CD14-positive monocyte (primary cell): Measurements from ENCODE around the gene MLYCD. TPM values are rescaled to one million over a fixed set of nuclear protein-coding genes. Genes with fewer than 3 reads are reported as not detected.

Experiments
- DNase-seq, 3 donors: peaks; one replicate each; pipeline ENCODE4 v3.0.0-alpha.2; 2011 to 2022
- H2AFZ ChIP-seq: 2 replicates; pipeline ENCODE4 v1.6.0; 2012; ENCODE audit warnings: mild to moderate bottlenecking, low read depth, low read length, inconsistent platforms; ENCODE audit not compliant: insufficient read depth, poor library complexity, severe bottlenecking
- H3K27ac ChIP-seq, 2 donors: 1 replicate in 1 of 2; 2 replicates in 1 of 2; pipeline ENCODE4 v1.5.1; 2012 to 2013; ENCODE audit warnings: low read length in 2 of 2, control low read depth in 1 of 2, inconsistent platforms in 1 of 2, low read depth in 1 of 2, mild to moderate bottlenecking in 1 of 2
- H3K27me3 ChIP-seq, 2 donors: one replicate each; pipeline versions ENCODE4 v1.6.0 to v1.6.1; 2011 to 2013; ENCODE audit warnings: low read length in 2 of 2; ENCODE audit not compliant: control insufficient read depth in 2 of 2, insufficient read depth in 2 of 2
- H3K36me3 ChIP-seq, 2 donors: replicated peaks in 1 of 2; 1 replicate in 1 of 2; 2 replicates in 1 of 2; pipeline versions ENCODE4 v1.5.1 to v1.6.1; 2012 to 2013; ENCODE audit warnings: low read length in 2 of 2, control low read depth in 1 of 2, inconsistent platforms in 1 of 2, mild to moderate bottlenecking in 1 of 2; ENCODE audit not compliant: insufficient read depth in 2 of 2, control insufficient read depth in 1 of 2
- H3K4me1 ChIP-seq, 2 donors: 1 replicate in 1 of 2; 2 replicates in 1 of 2; pipeline versions ENCODE4 v1.5.1 to v1.6.1; 2012 to 2013; ENCODE audit warnings: low read length in 2 of 2, control low read depth in 1 of 2, inconsistent platforms in 1 of 2, mild to moderate bottlenecking in 1 of 2, moderate library complexity in 1 of 2; ENCODE audit not compliant: insufficient read depth in 2 of 2, control insufficient read depth in 1 of 2
- H3K4me2 ChIP-seq: replicated peaks from 2 replicates; pipeline ENCODE3; 2012; ENCODE audit warnings: low read length, moderate library complexity, mild to moderate bottlenecking; ENCODE audit not compliant: poor library complexity, severe bottlenecking; ENCODE audit errors: extremely low read depth
- H3K4me3 ChIP-seq, 3 experiments: fragments of 200-600 bp in 1 of 3; sonication (generic) in 1 of 3; replicated peaks in 1 of 3; 1 replicate in 2 of 3; 2 replicates in 1 of 3; pipeline ENCODE4 v1.5.1; 2011 to 2013; ENCODE audit warnings: low read length in 3 of 3, mild to moderate bottlenecking in 3 of 3, control low read depth in 2 of 3, low read depth in 2 of 3, inconsistent platforms in 1 of 3, moderate library complexity in 1 of 3
- H3K79me2 ChIP-seq: 2 replicates; pipeline ENCODE4 v1.6.0; 2012; ENCODE audit warnings: mild to moderate bottlenecking, control low read depth, inconsistent platforms, low read length, moderate library complexity; ENCODE audit not compliant: insufficient read depth
- H3K9ac ChIP-seq: 2 replicates; pipeline ENCODE4 v1.6.0; 2017; ENCODE audit warnings: low read length, mild to moderate bottlenecking; ENCODE audit not compliant: insufficient read depth, poor library complexity, severe bottlenecking
- H3K9me3 ChIP-seq, 2 donors: replicated peaks in 1 of 2; 1 replicate in 1 of 2; 2 replicates in 1 of 2; pipeline versions ENCODE4 v1.5.1 to v1.6.1; 2012 to 2013; ENCODE audit warnings: low read length in 2 of 2, control low read depth in 1 of 2; ENCODE audit not compliant: control insufficient read depth in 1 of 2, insufficient read depth in 1 of 2
- H4K20me1 ChIP-seq: 2 replicates; pipeline ENCODE4 v1.6.0; 2012; ENCODE audit warnings: mild to moderate bottlenecking, low read length, control low read depth, moderate library complexity; ENCODE audit not compliant: insufficient read depth
- H3K27ac Mint-ChIP-seq, 7 donors: one replicate each; pipeline ENCODE4 v1.8.0; 2020; ENCODE audit warnings: mild to moderate bottlenecking in 7 of 7, mixed read lengths in 7 of 7, moderate library complexity in 6 of 7, inconsistent platforms in 2 of 7
- H3K27me3 Mint-ChIP-seq, 3 donors: one replicate each; pipeline ENCODE4 v1.8.0; 2021 to 2022; ENCODE audit warnings: low read depth in 3 of 3, mild to moderate bottlenecking in 3 of 3, mixed read lengths in 3 of 3, moderate library complexity in 3 of 3, inconsistent platforms in 1 of 3
- H3K36me3 Mint-ChIP-seq, 2 donors: one replicate each; pipeline ENCODE4 v1.8.0; 2020; ENCODE audit warnings: mixed read lengths in 2 of 2, inconsistent platforms in 1 of 2, mild to moderate bottlenecking in 1 of 2
- H3K4me1 Mint-ChIP-seq: one replicate; pipeline ENCODE4 v1.8.0; 2020; ENCODE audit warnings: mild to moderate bottlenecking, mixed read lengths
- H3K4me3 Mint-ChIP-seq, 2 donors: one replicate each; pipeline ENCODE4 v1.8.0; 2020; ENCODE audit warnings: mild to moderate bottlenecking in 2 of 2, mixed read lengths in 2 of 2, moderate library complexity in 1 of 2
- H3K9me3 Mint-ChIP-seq, 7 donors: one replicate each; pipeline ENCODE4 v1.8.0; 2020 to 2022; ENCODE audit warnings: mixed read lengths in 7 of 7, mild to moderate bottlenecking in 6 of 7, moderate library complexity in 6 of 7, inconsistent platforms in 2 of 7
- CTCF ChIP-seq: fragments of 200-600 bp; IDR thresholded peaks from one replicate; pipeline ENCODE4 v1.8.0; 2022; ENCODE audit warnings: antibody characterized with exemption, mild to moderate bottlenecking
- WGBS: methylation state at CpG from one replicate; pipeline ENCODE4 v1.1.5; 2013; ENCODE audit warnings: missing lambda C conversion rate; ENCODE audit not compliant: insufficient coverage; 5-methylcytosine and 5-hydroxymethylcytosine counted together
- intact Hi-C, 2 donors: fragments of 100-400 bp; cut with micrococcal nuclease; formaldehyde crosslinking; loops; one replicate each; pipeline versions ENCODE4 v1.15.0 to v1.15.1; 2023
- polyA plus RNA-seq, 3 donors: library from polyadenylated mRNA; depleted of rRNA in 1 of 3; unstranded in 2 of 3; stranded (reverse) in 1 of 3; fragments of 300-500 nt in 2 of 3; fragments of >200 nt in 1 of 3; fragmentation: Illumina TruSeq in 2 of 3; gene quantifications; 1 replicate in 2 of 3; 2 replicates in 1 of 3; pipeline ENCODE4 v1.2.3, GENCODE V29; 2012 to 2021

The MLYCD gene
- polyA plus RNA-seq, 3 donors: 1.2 to 2.4 (median 1.3) TPM

GRCh38 chr16:83971165-83972130, 72.5 kb downstream of the MLYCD start:
- Mint-ChIP-seq H3K9me3 (peaks cover 0 to 10% (median 3%) of the 10 kb centered on the region in 7 donors), H3K36me3 (no peaks in the 10 kb centered on the region), H3K27me3 (peaks cover 32 to 56% (median 47%) of the 10 kb centered on the region in 3 donors), H3K4me1 (peaks cover 2% of the 10 kb centered on the region), H3K4me3 (no peak overlapping the region), H3K27ac (no peak overlapping the region)
- no peak for TF ChIP-seq CTCF
- Histone ChIP-seq H3K27ac (no peak overlapping the region), H3K4me1 (no peaks in the 10 kb centered on the region), H2AFZ (no peak overlapping the region), H3K9ac (no peak overlapping the region), H3K27me3 (peaks cover 6 to 32% of the 10 kb centered on the region in 2 donors), H3K36me3 (no peaks in the 10 kb centered on the region), H3K9me3 (peaks cover 0 to 4% of the 10 kb centered on the region in 2 donors), H3K79me2 (no peaks in the 10 kb centered on the region), H3K4me2 (no peak overlapping the region), H4K20me1 (no peaks in the 10 kb centered on the region), H3K4me3 (no peak overlapping the region)
- no peak for DNase-seq
- intact Hi-C loops: no loop called here
- WGBS: 85% methylated on average over 18 of the region's 27 CpGs

GRCh38 chr16:83972256-83973008, 73.5 kb downstream of the MLYCD start:
- Histone ChIP-seq H3K79me2 (no peaks in the 10 kb centered on the region), H3K9me3 (peaks cover 1 to 5% of the 10 kb centered on the region in 2 donors), H4K20me1 (no peaks in the 10 kb centered on the region), H3K36me3 (no peaks in the 10 kb centered on the region), H3K4me2 (no peak overlapping the region), H3K27ac (no peak overlapping the region), H3K4me1 (no peaks in the 10 kb centered on the region), H3K9ac (no peak overlapping the region), H2AFZ (no peak overlapping the region), H3K27me3 (peaks cover 6 to 32% of the 10 kb centered on the region in 2 donors), H3K4me3 (no peak overlapping the region)
- intact Hi-C loops: no loop called here
- Mint-ChIP-seq H3K4me3 (no peak overlapping the region), H3K36me3 (no peaks in the 10 kb centered on the region), H3K4me1 (peaks cover 2% of the 10 kb centered on the region), H3K27me3 (peaks cover 36 to 53% (median 50%) of the 10 kb centered on the region in 3 donors), H3K27ac (no peak overlapping the region), H3K9me3 (peaks cover 0 to 15% (median 5%) of the 10 kb centered on the region in 7 donors)
- no peak for TF ChIP-seq CTCF
- DNase-seq: no peak
- 92% methylated on average over 13 of the region's 19 CpGs for WGBS
